Breast epithelium (tissue), 3 donors: Measurements from ENCODE around the gene PDCL2.

Experiments used
- POLR2AphosphoS5 ChIP-seq, 3 donors: sonication (generic); formaldehyde crosslinking; IDR thresholded peaks; one replicate each; pipeline ENCODE4 v1.6.1; 2017; ENCODE audit warnings: antibody characterized with exemption in 3 of 3
- TF ChIP-seq, protein P1 (sequence below), 3 donors: fragments of 450-650 bp; IDR thresholded peaks; one replicate each; pipeline ENCODE4 v1.5.1; 2016 to 2017; ENCODE audit warnings: antibody characterized with exemption in 3 of 3, mild to moderate bottlenecking in 3 of 3, moderate library complexity in 3 of 3

DNA sequence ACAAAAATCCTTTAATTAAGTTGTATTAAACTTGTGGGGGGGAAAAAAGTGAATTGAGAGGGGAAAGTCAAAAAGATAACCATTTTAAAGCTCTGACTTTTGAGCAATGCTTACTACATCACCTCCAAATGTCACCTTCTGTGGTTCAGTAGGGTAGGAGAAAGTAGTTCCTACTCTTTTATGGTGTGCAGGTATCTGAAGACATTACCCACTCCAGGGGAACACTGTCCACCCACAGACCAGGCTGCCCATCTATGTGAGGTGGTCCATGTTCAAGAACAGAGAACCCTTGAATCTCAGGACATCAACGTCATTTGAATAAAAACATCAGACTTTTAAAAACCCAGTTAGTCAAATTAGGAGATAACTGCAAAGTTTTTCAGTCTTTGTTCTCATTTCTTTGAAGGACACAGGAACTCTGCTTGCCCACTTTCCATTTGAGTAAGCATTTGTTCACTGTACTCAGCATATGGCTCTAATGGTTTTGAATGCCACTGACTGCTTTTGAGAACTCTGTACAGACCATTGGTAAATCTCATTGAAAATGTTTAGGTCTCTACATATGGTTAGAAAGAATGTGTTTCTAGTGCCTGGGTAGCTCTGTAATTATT, 25.6 kb upstream of the PDCL2 start:
- TF ChIP-seq, protein P1, sequence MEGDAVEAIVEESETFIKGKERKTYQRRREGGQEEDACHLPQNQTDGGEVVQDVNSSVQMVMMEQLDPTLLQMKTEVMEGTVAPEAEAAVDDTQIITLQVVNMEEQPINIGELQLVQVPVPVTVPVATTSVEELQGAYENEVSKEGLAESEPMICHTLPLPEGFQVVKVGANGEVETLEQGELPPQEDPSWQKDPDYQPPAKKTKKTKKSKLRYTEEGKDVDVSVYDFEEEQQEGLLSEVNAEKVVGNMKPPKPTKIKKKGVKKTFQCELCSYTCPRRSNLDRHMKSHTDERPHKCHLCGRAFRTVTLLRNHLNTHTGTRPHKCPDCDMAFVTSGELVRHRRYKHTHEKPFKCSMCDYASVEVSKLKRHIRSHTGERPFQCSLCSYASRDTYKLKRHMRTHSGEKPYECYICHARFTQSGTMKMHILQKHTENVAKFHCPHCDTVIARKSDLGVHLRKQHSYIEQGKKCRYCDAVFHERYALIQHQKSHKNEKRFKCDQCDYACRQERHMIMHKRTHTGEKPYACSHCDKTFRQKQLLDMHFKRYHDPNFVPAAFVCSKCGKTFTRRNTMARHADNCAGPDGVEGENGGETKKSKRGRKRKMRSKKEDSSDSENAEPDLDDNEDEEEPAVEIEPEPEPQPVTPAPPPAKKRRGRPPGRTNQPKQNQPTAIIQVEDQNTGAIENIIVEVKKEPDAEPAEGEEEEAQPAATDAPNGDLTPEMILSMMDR (IDR thresholded peaks at IDR 0.05) = no peak
- no peak for TF ChIP-seq POLR2AphosphoS5 (IDR thresholded peaks at IDR 0.05)
